ENCODE data around the gene CAAP1.

GRCh38 chr9:26904070-26904469 lies 11.5 kb upstream of the CAAP1 start:
- TF ChIP-seq TAF1 (IDR thresholded peaks at IDR 0.05; ENCODE audit: low read depth, low read length) (no peak), POLR2AphosphoS5 (IDR thresholded peaks at IDR 0.05; ENCODE audit: low read depth, low read length) (no peak), POU2F2 (IDR thresholded peaks at IDR 0.05; ENCODE audit: low read depth, low read length) (no peak), POLR2A (IDR thresholded peaks at IDR 0.05; ENCODE audit: low read depth, low read length) (no peak), SPI1 (IDR thresholded peaks at IDR 0.05; ENCODE audit: low read depth, low read length) (no peak), PAX5 (IDR thresholded peaks at IDR 0.05; ENCODE audit: insufficient read depth, low read length, severe bottlenecking) (no peak)
